NK-92 treated with Interleukin-12 subunit alpha and Interleukin-12 subunit beta, amount 100 ng/mL, for 24 hours (cell line): Measurements from ENCODE around the gene CHRNA10.

ENCODE experiments used
- DNase-seq: peaks from one replicate; lab custom pipeline; 2025; lab: John Stamatoyannopoulos, UW

CHRNA10 gene

DNA sequence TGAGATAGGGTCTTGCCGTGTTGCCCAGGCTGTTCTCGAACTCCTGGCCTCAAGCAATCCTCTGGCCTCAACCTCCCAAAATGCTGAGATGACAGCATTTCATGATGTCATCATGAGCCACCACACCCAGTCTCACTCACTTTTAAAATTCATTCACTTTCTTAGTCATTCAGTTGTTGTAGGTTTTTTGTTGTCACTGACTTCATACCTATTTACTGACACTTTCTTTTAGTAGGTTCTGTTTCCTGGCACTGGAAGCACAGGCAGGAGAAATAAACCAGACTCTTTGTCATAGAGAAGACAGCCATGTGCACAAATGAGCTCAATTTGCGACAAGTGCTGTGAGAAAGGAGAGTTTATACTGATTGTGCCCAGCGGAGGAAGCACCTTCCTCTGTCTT, 39.9 kb downstream of the CHRNA10 start:
- no peak for DNase-seq

DNA sequence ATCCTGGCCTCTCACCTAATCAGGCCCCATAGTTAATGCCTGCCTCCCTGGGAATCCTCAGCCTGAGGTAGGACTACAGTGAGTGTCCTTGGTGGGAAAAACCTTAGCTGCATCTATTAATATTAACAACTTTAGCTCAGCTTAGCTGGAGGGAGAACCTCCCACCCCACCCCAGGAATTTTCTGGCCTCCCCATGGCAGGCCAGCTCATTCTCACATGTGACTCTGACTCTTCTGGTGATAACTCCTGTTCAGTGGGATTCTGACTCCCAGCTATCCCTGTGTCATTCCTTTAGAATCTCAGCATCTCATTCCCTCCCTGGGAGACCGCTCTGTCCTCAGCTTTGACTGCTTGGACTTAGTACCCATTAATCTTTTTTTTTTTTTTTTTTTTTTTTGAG, 43.9 kb downstream of the CHRNA10 start:
- no peak for DNase-seq

DNA sequence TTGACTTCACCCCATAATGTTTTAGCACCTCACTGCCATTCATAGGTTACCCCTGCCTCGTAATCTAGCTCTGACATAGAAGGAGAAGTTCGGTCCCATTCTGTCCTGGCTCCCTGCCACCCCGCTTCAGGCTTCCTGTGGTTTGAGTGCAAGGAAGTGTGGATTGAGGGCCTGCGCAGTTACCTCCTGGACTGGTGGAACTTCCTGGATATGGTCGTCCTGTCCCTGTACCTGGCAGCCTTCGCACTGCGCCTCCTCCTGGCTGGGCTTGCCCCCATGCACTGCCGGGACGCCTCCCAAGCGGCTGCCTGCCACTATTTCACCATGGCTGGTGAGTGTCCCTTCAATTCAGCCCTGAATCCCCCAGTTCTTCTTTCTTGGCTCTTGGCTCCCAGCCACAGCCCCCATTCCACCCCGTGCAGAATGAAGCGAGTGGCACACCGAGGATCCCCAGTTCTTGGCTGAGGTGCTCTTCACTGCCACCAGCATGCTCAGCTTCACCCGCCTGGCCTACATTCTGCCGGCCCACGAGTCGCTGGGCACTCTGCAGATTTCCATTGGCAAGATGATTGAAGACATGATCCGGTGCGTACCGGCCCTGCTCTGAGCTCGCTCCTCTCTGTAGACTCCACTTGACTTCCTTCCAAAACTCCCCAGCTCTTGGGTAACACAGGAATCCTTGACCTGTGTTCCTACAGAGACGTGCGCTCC, 44.8 kb downstream of the CHRNA10 start:
- DNase-seq, result no peak

DNA sequence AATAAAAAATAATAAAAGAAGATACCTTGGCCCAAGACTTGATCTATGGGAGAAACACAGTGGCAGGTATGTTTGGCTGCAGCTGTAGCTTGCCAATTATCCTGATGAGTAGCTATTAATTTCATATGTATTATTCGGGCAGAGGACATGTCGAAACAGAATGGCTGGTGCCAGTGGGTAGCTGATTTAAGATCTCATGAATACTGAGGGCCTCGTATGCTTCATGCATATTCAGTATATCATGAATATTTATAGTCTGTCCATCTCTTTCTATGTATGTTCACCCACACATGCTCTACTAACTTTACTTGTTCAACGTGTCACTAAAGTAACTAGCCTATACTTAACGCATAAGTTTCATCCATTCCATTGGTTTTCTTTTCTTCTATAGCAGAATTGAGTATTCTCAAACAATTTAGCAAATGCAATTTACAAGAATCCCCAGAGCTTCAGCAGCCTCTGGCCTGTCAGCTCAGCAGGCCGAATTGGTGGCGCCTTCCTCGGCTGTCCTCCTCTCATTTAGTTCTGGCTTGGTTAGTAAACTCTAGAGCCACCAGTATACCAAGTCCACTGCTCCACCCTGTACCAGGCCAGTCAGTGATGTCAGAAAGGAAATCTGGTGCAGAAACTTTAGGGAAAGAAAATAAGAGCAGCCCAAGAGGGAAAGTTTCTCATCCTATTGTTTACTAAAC, 47.3 kb downstream of the CHRNA10 start:
- no peak for DNase-seq

DNA sequence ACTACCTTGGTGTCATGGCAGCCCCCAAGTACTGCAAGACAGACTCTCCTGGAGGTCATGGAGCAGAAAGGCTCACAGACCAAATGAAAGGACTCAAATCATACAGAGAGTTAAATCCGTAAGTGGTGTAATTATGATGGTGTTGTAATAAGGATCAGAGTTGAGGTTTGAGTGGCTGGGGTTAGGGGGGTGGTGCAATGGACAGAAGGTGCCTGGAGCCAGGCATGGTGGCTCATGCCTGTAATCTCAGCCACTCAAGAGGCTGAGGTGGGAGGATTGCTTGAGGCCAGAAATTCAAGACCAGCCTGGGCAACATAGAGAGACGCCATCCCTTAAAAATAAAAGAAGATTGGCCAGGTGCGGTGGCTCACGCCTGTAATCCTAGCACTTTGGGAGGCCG, 48.1 kb downstream of the CHRNA10 start:
- no peak for DNase-seq

DNA sequence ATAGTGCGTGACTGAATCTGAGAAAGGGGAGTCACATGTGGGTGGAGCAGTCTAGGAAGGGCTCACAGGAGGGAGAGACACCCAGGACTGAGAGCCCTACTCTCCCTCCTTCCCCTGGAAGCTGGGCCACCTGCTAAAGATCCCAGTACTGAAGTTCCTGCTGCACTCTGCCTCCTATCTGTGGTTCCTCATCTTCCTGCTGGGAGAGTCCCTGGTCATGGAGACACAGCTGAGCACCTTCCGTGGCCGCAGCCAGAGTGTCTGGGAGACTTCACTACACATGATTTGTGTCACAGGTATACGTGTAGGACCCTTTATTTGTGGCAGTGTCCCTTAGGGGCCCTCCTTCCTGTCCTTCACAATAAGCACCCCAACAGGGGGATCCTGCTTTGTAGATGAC, 48.7 kb downstream of the CHRNA10 start:
- DNase-seq, result no peak

DNA sequence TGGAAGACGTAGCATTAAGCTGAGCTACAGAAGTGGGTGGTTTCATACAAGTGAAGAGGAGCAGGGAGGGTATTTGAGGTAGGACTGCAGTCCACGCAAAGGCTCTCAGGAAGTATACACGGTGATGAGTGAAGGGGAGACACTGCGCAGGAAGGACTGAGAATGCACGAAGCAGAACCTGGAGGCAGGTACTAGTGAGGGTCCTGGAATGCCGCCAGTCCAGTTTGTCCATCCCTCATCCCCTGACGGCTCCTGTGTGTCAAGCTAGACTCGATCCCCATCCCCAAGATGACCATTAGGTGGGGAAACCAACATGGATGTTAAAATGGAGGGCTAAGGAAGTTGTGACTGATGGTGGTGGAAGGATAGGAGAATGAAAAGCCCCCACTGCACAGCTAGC, 53.2 kb downstream of the CHRNA10 start:
- no peak for DNase-seq

DNA sequence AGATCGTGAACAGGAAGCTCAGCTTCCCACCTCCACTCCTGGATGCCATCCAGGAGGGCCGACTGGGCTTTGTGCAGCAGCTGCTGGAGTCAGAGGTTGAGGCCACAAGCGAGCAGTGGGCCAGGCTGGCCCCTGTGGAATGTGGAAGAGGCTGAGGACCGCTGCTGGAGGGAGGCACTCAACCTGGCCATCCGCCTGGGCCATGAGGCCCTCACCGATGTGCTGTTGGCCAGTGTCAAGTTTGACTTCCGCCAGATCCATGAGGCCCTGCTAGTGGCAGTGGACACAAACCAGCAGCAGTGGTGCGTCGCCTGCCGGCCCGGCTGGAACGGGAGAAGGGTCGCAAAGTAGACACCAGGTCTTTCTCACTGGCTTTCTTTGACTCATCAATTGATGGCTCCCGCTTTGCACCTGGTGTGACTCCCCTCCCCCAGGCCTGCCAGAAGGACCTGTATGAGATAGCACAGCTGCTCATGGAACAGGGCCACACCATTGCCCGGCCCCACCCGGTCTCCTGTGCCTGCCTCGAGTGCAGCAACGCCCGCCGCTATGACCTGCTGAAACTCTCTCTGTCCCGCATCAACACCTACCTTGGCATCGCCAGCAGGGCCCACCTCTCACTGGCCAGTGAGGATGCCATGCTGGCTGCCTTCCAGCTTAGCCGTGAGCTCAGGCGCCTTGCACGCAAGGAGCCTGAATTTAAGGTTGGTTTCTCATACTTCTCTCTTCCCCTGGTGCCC, 54.3 kb downstream of the CHRNA10 start:
- no peak for DNase-seq

DNA sequence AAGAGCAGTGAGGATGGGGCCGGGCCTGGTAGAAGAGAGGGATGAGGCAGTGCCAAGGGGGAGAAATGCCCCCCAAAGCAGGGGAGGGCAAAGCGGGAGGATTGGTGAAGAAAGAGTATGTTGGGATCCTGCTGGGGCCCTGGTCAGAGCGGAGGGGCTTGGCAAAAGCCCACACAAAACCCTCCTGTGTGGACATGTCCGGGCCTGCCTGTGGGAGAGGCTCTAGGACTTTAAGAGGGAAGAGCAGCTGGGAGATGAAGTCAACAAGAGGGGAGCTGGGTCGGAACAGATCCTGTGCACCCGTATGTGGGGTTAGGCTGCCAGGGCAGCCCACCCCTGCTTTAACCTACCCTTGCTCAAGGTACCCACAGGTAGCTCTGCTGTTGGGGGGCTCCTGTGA, 55.2 kb downstream of the CHRNA10 start:
- DNase-seq, result no peak
